Skeletal muscle cell (primary cell): ENCODE data around the gene C1QL3.

Experiments
- DNase-seq: peaks from one replicate; pipeline ENCODE4 v3.0.0-alpha.2; 2010; ENCODE audit warnings: low read depth
- H3K4me3 ChIP-seq: 2 replicates; pipeline ENCODE4 v1.5.1; 2011; ENCODE audit warnings: low read depth, mild to moderate bottlenecking, control low read depth, low read length, moderate library complexity

Gene C1QL3

GRCh38 chr10:16505161-16505560 lies 16.5 kb downstream of the C1QL3 start:
- no peak overlapping the region for H3K4me3 ChIP-seq
- no peak for DNase-seq

DNA sequence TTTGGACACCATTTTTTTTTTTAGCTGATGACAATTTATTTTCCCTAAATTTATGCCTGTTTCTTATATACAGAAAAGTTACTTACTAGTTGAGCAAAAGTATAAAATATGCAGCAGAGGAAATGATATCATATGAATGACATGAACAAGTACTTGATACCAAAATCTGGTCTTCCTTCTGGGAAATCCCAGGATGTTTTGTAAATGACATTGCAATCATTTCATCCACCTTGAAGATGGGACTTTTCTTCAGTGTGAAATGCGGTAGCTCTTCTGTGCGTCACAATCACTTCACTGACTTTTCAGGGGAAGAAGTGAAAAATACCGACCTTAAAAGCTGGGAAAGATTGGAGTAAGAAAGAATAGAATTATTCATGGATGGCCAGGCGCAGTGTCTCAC lies 23.8 kb downstream of the C1QL3 start:
- no peak for DNase-seq
- H3K4me3 ChIP-seq = no peak overlapping the region

- H3K4me3 ChIP-seq = no peak overlapping the region
- DNase-seq = no peak
Measured at GRCh38 chr10:16493884-16494536, 27.7 kb downstream of the C1QL3 start.

- DNase-seq = no peak
Measured at GRCh38 chr10:16491933-16492332, 29.7 kb downstream of the C1QL3 start.

GRCh38 chr10:16490511-16490910 lies 31.2 kb downstream of the C1QL3 start:
- DNase-seq = no peak
- H3K4me3 ChIP-seq = no peak overlapping the region

More at GRCh38 chr10:16491933-16492332, 29.7 kb downstream of the C1QL3 start:
- no peak overlapping the region for H3K4me3 ChIP-seq

- H3K4me3 ChIP-seq = no peak overlapping the region
- no peak for DNase-seq
Measured at GRCh38 chr10:16483241-16483917, 38.3 kb downstream of the C1QL3 start.

DNA sequence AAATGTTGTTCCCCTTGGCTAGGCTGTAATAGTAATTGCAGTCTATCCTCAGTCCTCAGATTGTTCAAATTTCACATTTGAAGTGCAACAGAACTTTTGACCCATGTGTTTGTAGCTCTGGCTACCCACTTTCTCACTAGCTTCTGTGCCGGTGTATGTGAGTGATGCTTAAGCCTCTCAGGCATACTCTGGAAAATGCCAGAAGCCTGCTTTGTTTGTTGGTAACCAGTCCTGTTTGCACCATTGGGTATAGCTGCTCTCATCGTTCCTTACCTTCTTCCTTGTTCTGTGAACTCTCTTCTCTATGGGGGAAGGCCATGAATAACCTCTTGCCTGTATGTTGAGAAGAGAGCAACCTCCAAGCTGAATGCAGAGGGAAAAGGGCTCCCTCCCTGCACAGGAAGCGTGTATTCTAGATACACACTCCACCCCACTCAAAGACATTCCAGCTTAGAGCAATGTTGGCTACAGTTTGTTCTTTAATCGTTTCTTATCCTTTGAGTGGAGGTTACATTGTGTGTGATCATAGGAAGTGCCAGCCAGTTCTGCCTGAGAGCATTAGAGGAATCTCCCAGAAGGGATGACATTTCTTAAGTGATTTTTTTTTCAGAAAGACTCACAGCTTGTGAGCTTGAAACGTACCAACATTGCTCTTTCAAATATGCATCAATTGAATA lies 40.5 kb downstream of the C1QL3 start:
- no peak overlapping the region for H3K4me3 ChIP-seq
- no peak for DNase-seq

GRCh38 chr10:16478801-16479200 lies 42.9 kb downstream of the C1QL3 start:
- H3K4me3 ChIP-seq = no peak overlapping the region
- no peak for DNase-seq

DNA sequence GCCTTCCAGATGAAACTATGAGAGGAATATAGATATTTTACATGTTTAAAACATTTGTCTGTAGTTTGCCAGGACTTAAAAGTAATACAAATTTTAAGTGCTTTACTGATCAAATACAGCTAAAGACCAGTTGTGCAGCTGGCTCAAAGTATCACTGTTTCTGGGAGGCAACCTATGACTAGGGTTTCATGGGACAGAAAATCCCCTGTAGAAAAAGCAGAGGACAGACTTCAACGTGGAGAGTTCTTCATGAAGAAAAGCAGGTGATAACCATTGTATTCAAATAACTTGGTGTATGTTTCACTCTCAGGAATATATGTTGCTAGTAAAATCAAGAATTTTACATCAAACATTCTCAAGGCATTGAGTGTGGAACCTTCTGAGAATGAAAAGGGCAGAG lies 43.9 kb downstream of the C1QL3 start:
- DNase-seq = no peak
- H3K4me3 ChIP-seq = no peak overlapping the region

- H3K4me3 ChIP-seq = no peak overlapping the region
- DNase-seq = no peak
Measured at GRCh38 chr10:16472828-16473227, 48.9 kb downstream of the C1QL3 start.

DNA sequence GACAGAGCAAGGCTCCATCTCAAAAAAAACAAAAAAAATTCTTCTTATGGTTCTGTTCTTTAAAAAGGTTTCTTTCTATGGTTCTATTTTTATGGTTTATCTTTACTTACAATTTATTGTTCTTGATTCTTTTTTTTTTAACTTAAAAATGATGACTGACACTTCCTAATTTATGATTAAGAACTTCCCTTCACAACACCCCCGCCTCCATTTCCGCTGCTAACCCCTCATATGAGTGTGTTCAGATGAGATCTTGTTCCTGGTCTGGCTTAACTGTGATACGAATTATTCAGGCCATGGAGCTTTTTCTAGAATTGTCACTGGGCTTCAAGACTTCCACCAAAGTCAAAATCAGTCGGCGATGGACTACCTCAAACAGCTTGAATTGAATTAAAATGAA lies 50.9 kb downstream of the C1QL3 start:
- no peak overlapping the region for H3K4me3 ChIP-seq
- DNase-seq = no peak

DNA sequence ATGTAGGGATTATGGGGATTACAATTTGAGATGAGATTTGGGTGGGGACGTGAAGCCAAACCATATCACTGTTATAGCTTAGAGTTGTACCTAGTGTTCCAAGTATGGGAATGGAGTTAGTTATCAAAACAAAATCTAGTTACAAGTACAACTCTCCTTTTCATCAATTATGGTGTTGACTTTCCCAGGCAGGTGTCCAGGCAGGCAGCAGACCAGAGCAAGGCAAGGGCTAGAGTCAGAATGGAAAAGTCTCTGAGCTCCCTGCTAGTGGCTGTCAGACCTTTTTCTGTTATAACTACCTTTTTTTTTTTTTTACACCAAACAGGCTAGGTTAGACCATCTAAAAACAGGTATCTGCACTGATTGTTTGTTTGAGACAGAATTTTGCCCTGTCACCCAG lies 55.7 kb downstream of the C1QL3 start:
- H3K4me3 ChIP-seq = no peak overlapping the region
- DNase-seq = no peak
